Non-pigmented ciliary epithelial cell (primary cell): ENCODE measurements around the gene USP20.
"Not testable (repeated sequence)": the region's sequence is repeated elsewhere in the genome, so short reads cannot be mapped to it uniquely, and the experiment has no call there.

Experiments
- DNase-seq: peaks from one replicate; pipeline ENCODE4 v3.0.0-alpha.2; 2010; ENCODE audit warnings: low read depth

USP20 gene

GRCh38 chr9:129835128-129835859, at the start of gene USP20, which contains the start of gene C9orf78:
Gene USP20 (plus strand): TSS chr9:129835458. CDS start chr9:129852556, 17,098 bp downstream.
Gene C9orf78 (minus strand): TSS chr9:129835275. CDS start chr9:129835221, 54 bp downstream.
- peak; percentile 57 for DNase-seq

GRCh38 chr9:129785866-129786265, 49.4 kb upstream of the USP20 start:
- DNase-seq: no peak

- DNase-seq: no peak
Observed at GRCh38 chr9:129786481-129786880, 48.8 kb upstream of the USP20 start.

DNA sequence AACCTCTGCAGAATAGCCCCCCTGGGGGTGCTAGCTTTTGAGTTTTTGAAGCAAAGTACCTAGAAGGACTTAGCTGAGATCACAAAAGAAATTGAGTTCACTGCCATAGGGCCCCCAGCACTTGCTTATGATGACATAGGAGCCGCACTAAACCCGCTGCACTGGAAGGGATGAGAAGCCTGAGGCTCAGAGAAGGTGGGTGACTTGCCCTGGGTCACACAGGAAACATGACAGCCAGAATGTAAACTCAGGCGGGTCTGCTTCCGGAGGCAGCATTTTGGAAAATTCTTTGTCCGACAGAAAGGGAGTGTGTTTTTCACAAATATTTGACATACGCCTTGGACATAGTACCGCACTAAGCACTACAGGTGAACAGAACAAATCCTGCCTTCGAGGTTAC, 40.7 kb upstream of the USP20 start:
- no peak for DNase-seq

- DNase-seq: not testable (repeated sequence)
Observed at GRCh38 chr9:129796029-129796428, 39.2 kb upstream of the USP20 start.

DNA sequence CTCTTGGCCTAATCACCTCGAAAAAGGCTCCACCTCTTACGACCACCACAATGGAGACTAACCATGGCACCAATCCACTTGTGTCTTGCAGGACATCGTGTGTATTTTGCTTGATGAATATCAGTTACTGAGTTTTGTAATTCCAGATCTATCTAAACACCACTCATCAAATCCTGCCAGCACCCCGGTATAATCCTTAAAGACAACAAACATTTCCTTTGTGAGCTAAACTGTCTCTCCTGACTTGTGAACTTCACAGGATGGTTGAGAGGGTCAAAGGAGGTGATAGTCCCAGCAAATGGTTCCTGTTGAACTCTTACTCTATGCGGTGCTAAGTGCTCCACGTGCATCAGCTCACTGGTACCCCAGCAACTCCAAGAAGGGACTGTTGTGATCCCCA, 36.3 kb upstream of the USP20 start:
- DNase-seq: no peak

DNA sequence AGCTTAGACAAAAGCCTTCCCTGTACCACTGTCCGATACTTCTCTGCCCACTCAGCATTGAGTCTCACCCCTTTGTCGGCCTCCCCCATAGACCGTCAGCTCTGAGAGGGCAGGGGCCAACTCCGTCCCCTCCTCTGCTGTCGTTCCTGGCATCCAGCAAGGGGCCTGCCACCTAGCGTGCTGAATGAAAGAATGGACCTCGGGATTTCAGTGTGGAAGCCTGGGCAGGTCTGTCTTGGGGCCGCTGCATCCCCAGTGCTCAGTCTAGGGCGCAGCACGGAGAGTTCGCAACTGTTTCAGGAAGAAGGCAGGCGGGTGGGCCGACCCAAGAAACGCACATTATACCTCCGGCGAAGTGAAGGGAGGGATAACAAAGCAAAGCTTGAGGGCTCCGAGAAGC, 33.8 kb upstream of the USP20 start:
- no peak for DNase-seq

- peak; percentile 61 for DNase-seq
Observed at GRCh38 chr9:129802833-129803675, 32.2 kb upstream of the USP20 start, which contains the start of gene TOR1B. Gene TOR1B (plus strand): TSS chr9:129803184. CDS start chr9:129803213, 29 bp downstream.

- no peak for DNase-seq
Observed at GRCh38 chr9:129803676-129804060, 31.6 kb upstream of the USP20 start.

GRCh38 chr9:129806061-129806460, 29.2 kb upstream of the USP20 start:
- no peak for DNase-seq

- DNase-seq: no peak
Observed at GRCh38 chr9:129809346-129809745, 25.9 kb upstream of the USP20 start.

DNA sequence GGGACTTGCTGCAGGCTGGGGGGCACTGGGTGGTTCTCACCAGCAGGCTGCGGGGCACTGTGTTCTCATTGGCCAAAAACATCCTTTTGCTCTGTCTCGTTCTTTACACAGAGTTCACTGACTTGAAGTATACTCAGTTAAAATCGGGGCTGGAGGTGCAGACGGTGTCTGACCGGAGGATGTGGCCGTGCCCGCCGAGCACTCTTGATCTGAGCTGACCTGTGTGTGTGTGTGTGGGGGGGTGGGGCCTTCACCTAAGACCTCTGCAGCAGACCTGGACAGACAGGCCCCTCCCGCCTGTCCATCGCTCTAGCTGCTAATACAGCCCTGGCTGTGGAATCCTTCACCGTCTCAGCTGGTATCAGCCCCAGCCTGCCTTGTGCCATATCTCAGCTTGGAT, 25.1 kb upstream of the USP20 start:
- DNase-seq: no peak

- no peak for DNase-seq
Observed at GRCh38 chr9:129810788-129811187, 24.5 kb upstream of the USP20 start.

DNA sequence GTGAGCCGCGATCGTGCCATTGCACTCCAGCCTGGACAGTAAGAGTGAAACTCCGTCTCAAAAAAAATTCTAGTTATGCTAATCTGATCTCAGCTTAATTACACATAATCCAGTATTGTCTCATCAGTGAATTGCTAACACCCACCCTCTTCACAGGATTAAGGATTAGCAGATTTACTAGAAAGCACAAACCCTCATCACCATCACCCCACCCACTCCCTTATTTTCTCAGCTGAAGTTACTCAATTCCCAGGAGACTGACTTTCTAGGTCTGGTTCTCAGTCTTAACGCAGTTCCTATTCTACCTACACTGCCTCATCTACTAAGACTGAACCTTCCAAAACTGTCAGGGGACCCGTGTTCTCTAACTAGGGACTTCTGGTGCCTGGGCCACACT, 23.3 kb upstream of the USP20 start:
- DNase-seq: no peak

DNA sequence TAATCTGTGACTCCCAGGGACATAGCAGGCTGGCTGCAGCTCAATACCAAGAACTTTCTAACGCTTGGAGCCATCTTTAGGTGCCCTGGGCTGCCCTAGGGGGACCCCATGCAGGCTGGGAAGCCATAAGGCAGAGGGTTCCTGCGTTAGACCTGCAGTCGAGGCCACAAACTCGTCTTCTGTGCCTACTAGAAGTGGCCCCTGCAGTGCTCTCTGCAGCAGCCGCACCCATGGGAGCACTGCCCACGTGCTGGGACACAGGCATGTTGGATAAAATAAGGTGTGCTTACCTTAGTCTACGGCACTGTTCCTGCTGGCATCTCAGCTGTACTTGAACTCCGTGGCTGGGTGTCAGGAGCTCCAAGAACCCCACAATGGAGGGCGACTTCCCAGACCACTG, 22.9 kb upstream of the USP20 start:
- no peak for DNase-seq

DNA sequence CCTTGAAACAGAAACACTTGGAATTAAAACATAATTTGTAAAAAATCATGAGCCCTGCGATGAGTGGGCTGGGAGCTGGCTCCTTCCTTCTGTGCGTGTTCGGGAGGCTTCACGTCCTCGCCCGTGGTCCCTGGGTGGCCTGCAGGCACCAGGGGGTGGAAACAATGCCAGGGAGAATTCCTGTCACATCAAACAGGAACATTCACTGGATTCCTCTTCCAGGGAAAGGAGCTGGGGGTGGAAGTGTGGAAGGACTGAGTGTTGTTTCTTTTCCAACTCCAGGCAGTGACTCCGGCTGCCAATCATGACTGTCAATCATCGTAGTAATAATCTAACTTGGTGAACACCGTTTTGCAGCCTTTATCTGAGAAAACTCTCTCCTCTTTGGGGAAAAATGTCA, 21.6 kb upstream of the USP20 start:
- no peak for DNase-seq

GRCh38 chr9:129814432-129815223, 20.6 kb upstream of the USP20 start:
- no peak for DNase-seq

DNA sequence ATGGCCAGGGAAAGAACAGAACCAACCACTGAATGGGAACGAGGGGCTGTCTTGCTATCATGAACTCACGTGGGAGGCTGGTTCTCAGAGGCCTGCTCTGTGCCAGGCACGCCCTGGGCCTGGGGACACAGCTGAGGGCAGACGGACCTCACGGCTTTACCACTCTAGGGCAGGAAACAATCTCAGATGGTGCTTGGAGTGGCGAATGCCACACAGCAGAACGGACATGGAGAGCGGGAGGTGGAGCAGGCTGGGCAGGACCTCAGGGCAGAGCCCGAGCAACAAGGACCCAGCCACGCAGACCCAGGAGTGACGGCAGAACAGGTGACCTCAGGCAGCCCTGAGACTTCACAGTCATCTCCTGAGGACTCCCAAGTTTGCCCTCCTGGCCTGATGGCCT, 20.0 kb upstream of the USP20 start:
- DNase-seq: no peak

- no peak for DNase-seq
Observed at GRCh38 chr9:129816501-129817435, 18.5 kb upstream of the USP20 start.

DNA sequence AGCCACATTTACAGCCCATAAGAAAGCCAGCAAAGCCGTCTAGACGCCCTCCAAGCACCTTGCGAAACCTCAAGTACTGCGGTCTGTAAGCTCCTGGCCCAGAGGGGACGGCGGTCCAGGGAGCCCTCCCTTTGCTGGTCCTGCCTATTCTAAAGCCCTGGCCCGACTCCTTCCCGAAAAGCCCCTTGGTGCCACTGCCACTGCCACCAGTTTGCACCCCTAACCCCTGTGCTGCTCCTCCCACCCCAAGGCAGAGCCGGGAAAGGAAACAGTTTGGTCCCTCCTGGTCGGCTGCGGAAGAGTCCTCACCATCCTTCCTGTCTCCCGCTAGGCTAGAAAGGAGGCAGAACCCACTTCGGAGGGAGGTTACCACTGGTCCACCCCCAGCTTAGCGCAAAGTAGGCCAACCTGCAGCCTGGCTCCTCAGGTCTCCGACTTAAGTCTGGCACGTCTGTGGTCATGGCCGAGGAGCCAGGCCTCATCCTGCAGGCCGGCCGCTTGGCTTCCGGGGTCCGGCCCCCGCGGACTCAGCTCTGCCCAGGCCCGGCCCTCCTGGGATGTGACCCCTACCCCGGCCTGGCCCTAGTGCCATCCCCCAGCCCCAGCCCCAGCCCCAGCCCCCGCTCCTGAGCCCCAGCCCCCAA, 12.2 kb upstream of the USP20 start:
- DNase-seq: no peak

DNA sequence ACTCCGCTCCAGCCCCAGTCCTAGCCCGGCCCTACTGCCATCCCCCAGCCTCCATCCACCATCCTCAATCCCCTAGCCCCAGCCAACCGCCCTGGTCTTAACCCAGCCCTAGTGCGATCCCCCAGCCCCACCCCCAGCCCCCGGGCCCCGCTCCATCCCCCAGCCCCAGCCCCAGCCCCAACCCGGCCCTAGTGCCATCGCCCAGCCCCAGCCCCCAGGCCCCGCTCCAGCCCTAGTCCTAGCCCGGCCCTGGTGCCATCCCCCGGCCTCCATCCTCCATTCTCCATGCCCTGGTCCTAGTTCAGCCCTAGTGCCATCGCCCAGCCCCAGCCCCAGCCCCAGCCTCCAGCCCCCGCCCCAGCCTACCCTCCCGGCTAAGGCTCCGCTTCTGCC, 11.7 kb upstream of the USP20 start:
- no peak for DNase-seq
